CD8-positive, alpha-beta memory T cell (primary cell): Measurements from ENCODE around the gene GPR78. TPM values are rescaled to one million over a fixed set of nuclear protein-coding genes. Genes with fewer than 3 reads are reported as not detected.

Source experiments
- CTCF ChIA-PET: fragments of 350-600 bp; sonication (Branson Sonifier 250); formaldehyde crosslinking; loops from one replicate; lab custom pipeline; 2021; ENCODE audit warnings: antibody characterized with exemption; lab: Charles Lee
- POLR2A ChIA-PET: fragments of 350-600 bp; sonication (Branson Sonifier 250); formaldehyde crosslinking; loops from one replicate; lab custom pipeline; 2021; ENCODE audit warnings: antibody characterized with exemption; lab: Charles Lee
- DNase-seq, 5 donors: peaks; one replicate each; pipeline versions ENCODE4 v3.0.0 to v3.0.0-alpha.2; 2020 to 2022; ENCODE audit warnings: mixed read lengths in 1 of 5
- H3K27ac ChIP-seq: one replicate; pipeline ENCODE4 v1.7.0; 2013; ENCODE audit warnings: low read depth, mild to moderate bottlenecking, low read length, moderate library complexity
- H3K27me3 ChIP-seq: 2 replicates; pipeline ENCODE4 v1.7.0; 2013; ENCODE audit warnings: low read length, mild to moderate bottlenecking; ENCODE audit not compliant: insufficient read depth, poor library complexity, severe bottlenecking
- H3K36me3 ChIP-seq: 2 replicates; pipeline ENCODE4 v1.7.0; 2013; ENCODE audit warnings: mild to moderate bottlenecking, low read length, moderate library complexity; ENCODE audit not compliant: insufficient read depth
- H3K4me1 ChIP-seq: 2 replicates; pipeline ENCODE4 v1.7.0; 2013; ENCODE audit warnings: mild to moderate bottlenecking, low read length, moderate library complexity; ENCODE audit not compliant: insufficient read depth
- H3K4me3 ChIP-seq: 2 replicates; pipeline ENCODE4 v1.7.0; 2013; ENCODE audit warnings: mild to moderate bottlenecking, low read length
- H3K9me3 ChIP-seq: 2 replicates; pipeline ENCODE4 v1.7.0; 2013; ENCODE audit warnings: mild to moderate bottlenecking, low read length
- H3K27ac Mint-ChIP-seq, 8 donors: one replicate each; pipeline ENCODE4 v1.8.0; 2020 to 2021; ENCODE audit warnings: mixed read lengths in 8 of 8, mild to moderate bottlenecking in 6 of 8, inconsistent platforms in 3 of 8, moderate library complexity in 3 of 8
- H3K27me3 Mint-ChIP-seq, 2 donors: one replicate each; pipeline ENCODE4 v1.8.0; 2020 to 2021; ENCODE audit warnings: mixed read lengths in 2 of 2, mild to moderate bottlenecking in 1 of 2, moderate library complexity in 1 of 2
- H3K36me3 Mint-ChIP-seq, 3 donors: one replicate each; pipeline ENCODE4 v1.8.0; 2020 to 2021; ENCODE audit warnings: mixed read lengths in 3 of 3, inconsistent platforms in 1 of 3, mild to moderate bottlenecking in 1 of 3
- H3K4me1 Mint-ChIP-seq, 3 donors: one replicate each; pipeline ENCODE4 v1.8.0; 2020 to 2021; ENCODE audit warnings: mixed read lengths in 3 of 3, inconsistent platforms in 1 of 3, mild to moderate bottlenecking in 1 of 3
- H3K4me3 Mint-ChIP-seq, 7 donors: one replicate each; pipeline ENCODE4 v1.8.0; 2020 to 2021; ENCODE audit warnings: mixed read lengths in 7 of 7, mild to moderate bottlenecking in 6 of 7, moderate library complexity in 4 of 7, inconsistent platforms in 2 of 7
- H3K9me3 Mint-ChIP-seq, 5 donors: one replicate each; pipeline ENCODE4 v1.8.0; 2020 to 2022; ENCODE audit warnings: mixed read lengths in 5 of 5, mild to moderate bottlenecking in 3 of 5, moderate library complexity in 2 of 5, inconsistent platforms in 1 of 5
- polyA plus RNA-seq: library from polyadenylated mRNA; unstranded; fragments of 300-500 nt; fragmentation: Illumina TruSeq; gene quantifications from one replicate; pipeline ENCODE4 v1.2.3, GENCODE V29; 2021
- total RNA-seq, 2 experiments: library from RNA; stranded (reverse); gene quantifications; one replicate each; pipeline ENCODE4 v1.2.3, GENCODE V29; 2021

The GPR78 gene
- total and polyA plus RNA-seq, 3 experiments from 2014 or later = not detected

- H3K27me3 ChIP-seq = no peaks in the 10 kb centered on the region
- H3K27me3 Mint-ChIP-seq = peaks cover 0 to 5% of the 10 kb centered on the region in 2 donors
- ChIA-PET CTCF (no interaction called here), POLR2A (no interaction called here)
- no peak overlapping the region for H3K4me3 Mint-ChIP-seq
- H3K36me3 Mint-ChIP-seq = no peaks in the 10 kb centered on the region
- DNase-seq = no peak
- no peaks in the 10 kb centered on the region for H3K4me1 ChIP-seq
- H3K4me1 Mint-ChIP-seq = no peaks in the 10 kb centered on the region
- no peak overlapping the region for H3K27ac ChIP-seq
- H3K9me3 Mint-ChIP-seq = no peaks in the 10 kb centered on the region
- no peaks in the 10 kb centered on the region for H3K36me3 ChIP-seq
- H3K4me3 ChIP-seq = no peak overlapping the region
- no peaks in the 10 kb centered on the region for H3K9me3 ChIP-seq
- H3K27ac Mint-ChIP-seq = no peak overlapping the region
These were observed 25.1 kb downstream of the GPR78 start for GRCh38 chr4:8605289-8605688.

GRCh38 chr4:8606476-8606875 is 26.3 kb downstream of the GPR78 start:
- Histone ChIP-seq H3K27ac (no peak overlapping the region), H3K9me3 (no peaks in the 10 kb centered on the region), H3K4me3 (no peak overlapping the region), H3K4me1 (no peaks in the 10 kb centered on the region), H3K27me3 (no peaks in the 10 kb centered on the region), H3K36me3 (no peaks in the 10 kb centered on the region)
- Mint-ChIP-seq H3K27ac (no peak overlapping the region), H3K9me3 (no peaks in the 10 kb centered on the region), H3K4me3 (no peak overlapping the region), H3K4me1 (no peaks in the 10 kb centered on the region), H3K27me3 (peaks cover 3 to 5% of the 10 kb centered on the region in 2 donors), H3K36me3 (no peaks in the 10 kb centered on the region)
- ChIA-PET CTCF (no interaction called here), POLR2A (no interaction called here)
- DNase-seq = no peak

- no peak overlapping the region for H3K4me3 Mint-ChIP-seq
- Histone ChIP-seq H3K4me3 (no peak overlapping the region), H3K9me3 (no peaks in the 10 kb centered on the region), H3K27ac (no peak overlapping the region), H3K27me3 (no peaks in the 10 kb centered on the region), H3K4me1 (no peaks in the 10 kb centered on the region), H3K36me3 (no peaks in the 10 kb centered on the region)
- H3K36me3 Mint-ChIP-seq = no peaks in the 10 kb centered on the region
- DNase-seq = no peak
- ChIA-PET POLR2A (no interaction called here), CTCF (interaction anchor here (0.7 kb wide), 1 partner anchor 9 kb away, joined by 3 read pairs; no protein-coding TSS in a partner anchor)
- no peaks in the 10 kb centered on the region for H3K9me3 Mint-ChIP-seq
- peaks cover 5 to 7% of the 10 kb centered on the region in 2 donors for H3K27me3 Mint-ChIP-seq
- no peak overlapping the region for H3K27ac Mint-ChIP-seq
- H3K4me1 Mint-ChIP-seq = no peaks in the 10 kb centered on the region
These were observed 26.8 kb downstream of the GPR78 start for GRCh38 chr4:8606966-8607365.

GRCh38 chr4:8607603-8608481 is 27.6 kb downstream of the GPR78 start:
- no peaks in the 10 kb centered on the region for H3K4me1 ChIP-seq
- ChIA-PET CTCF (interaction anchor here (0.7 kb wide), 1 partner anchor 10 kb away, joined by 3 read pairs; no protein-coding TSS in a partner anchor), POLR2A (no interaction called here)
- H3K4me3 ChIP-seq = no peak overlapping the region
- H3K9me3 Mint-ChIP-seq = no peaks in the 10 kb centered on the region
- H3K36me3 Mint-ChIP-seq = no peaks in the 10 kb centered on the region
- H3K36me3 ChIP-seq = no peaks in the 10 kb centered on the region
- no peak overlapping the region for H3K27ac ChIP-seq
- H3K27me3 Mint-ChIP-seq = peaks cover 5 to 7% of the 10 kb centered on the region in 2 donors
- no peaks in the 10 kb centered on the region for H3K9me3 ChIP-seq
- H3K27ac Mint-ChIP-seq = no peak overlapping the region
- peak in 3 of 5 donors; percentile 7 to 24 (median 14) for DNase-seq
- no peak overlapping the region for H3K4me3 Mint-ChIP-seq
- H3K4me1 Mint-ChIP-seq = no peaks in the 10 kb centered on the region
- H3K27me3 ChIP-seq = no peaks in the 10 kb centered on the region

GRCh38 chr4:8608714-8609391 is 28.7 kb downstream of the GPR78 start:
- Mint-ChIP-seq H3K9me3 (no peaks in the 10 kb centered on the region), H3K36me3 (no peaks in the 10 kb centered on the region), H3K4me3 (no peak overlapping the region), H3K4me1 (no peaks in the 10 kb centered on the region), H3K27ac (no peak overlapping the region), H3K27me3 (peaks cover 6 to 7% of the 10 kb centered on the region in 2 donors)
- ChIA-PET CTCF (no interaction called here), POLR2A (no interaction called here)
- Histone ChIP-seq H3K36me3 (no peaks in the 10 kb centered on the region), H3K27ac (no peak overlapping the region), H3K27me3 (no peaks in the 10 kb centered on the region), H3K9me3 (no peaks in the 10 kb centered on the region), H3K4me1 (no peaks in the 10 kb centered on the region), H3K4me3 (no peak overlapping the region)
- DNase-seq = no peak

GRCh38 chr4:8609406-8609805 is 29.2 kb downstream of the GPR78 start:
- H3K36me3 ChIP-seq = no peaks in the 10 kb centered on the region
- H3K4me3 ChIP-seq = no peak overlapping the region
- ChIA-PET POLR2A (no interaction called here), CTCF (no interaction called here)
- no peak overlapping the region for H3K4me3 Mint-ChIP-seq
- H3K9me3 ChIP-seq = no peaks in the 10 kb centered on the region
- H3K27me3 ChIP-seq = no peaks in the 10 kb centered on the region
- no peaks in the 10 kb centered on the region for H3K4me1 ChIP-seq
- no peaks in the 10 kb centered on the region for H3K36me3 Mint-ChIP-seq
- DNase-seq = no peak
- no peak overlapping the region for H3K27ac ChIP-seq
- no peaks in the 10 kb centered on the region for H3K4me1 Mint-ChIP-seq
- no peak overlapping the region for H3K27ac Mint-ChIP-seq
- H3K27me3 Mint-ChIP-seq = peaks cover 6 to 7% of the 10 kb centered on the region in 2 donors
- H3K9me3 Mint-ChIP-seq = no peaks in the 10 kb centered on the region

GRCh38 chr4:8609824-8610350 is 29.7 kb downstream of the GPR78 start:
- DNase-seq = no peak
- Mint-ChIP-seq H3K4me1 (no peaks in the 10 kb centered on the region), H3K4me3 (peak overlapping the region in 1 of 7 donors; percentile 74), H3K36me3 (no peaks in the 10 kb centered on the region), H3K27me3 (peaks cover 6 to 7% of the 10 kb centered on the region in 2 donors), H3K27ac (no peak overlapping the region), H3K9me3 (no peaks in the 10 kb centered on the region)
- Histone ChIP-seq H3K9me3 (no peaks in the 10 kb centered on the region), H3K4me1 (no peaks in the 10 kb centered on the region), H3K27ac (no peak overlapping the region), H3K4me3 (no peak overlapping the region), H3K36me3 (no peaks in the 10 kb centered on the region), H3K27me3 (no peaks in the 10 kb centered on the region)
- ChIA-PET CTCF (no interaction called here), POLR2A (no interaction called here)
